GM12873 (cell line): ENCODE measurements around the gene RBM6.

Experiments used
- CTCF ChIP-seq: IDR thresholded peaks from 2 replicates; pipeline ENCODE4 v1.5.1; 2012; ENCODE audit warnings: low read depth, mild to moderate bottlenecking, moderate library complexity, low read length, control low read depth; ENCODE audit not compliant: insufficient read depth; ENCODE audit errors: missing control alignments

RBM6 gene

DNA sequence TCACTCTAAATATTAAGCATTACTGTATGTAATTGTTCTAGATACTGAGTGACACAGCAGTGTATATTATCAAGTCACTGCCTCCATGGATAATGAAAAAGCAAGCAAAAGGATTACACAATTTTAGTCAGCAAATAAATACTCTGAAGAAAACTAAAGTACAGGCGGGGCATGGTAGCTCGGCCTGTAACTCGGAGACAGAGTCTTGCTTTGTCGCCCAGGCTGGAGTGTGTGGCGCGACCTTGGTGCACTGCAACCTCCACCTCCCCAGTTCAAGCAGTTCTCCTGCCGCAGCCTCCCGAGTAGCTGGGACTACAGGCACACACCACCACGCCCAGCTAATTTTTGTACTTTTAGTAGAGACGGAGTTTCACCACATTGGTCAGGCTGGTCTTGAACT is 32.7 kb downstream of the RBM6 start:
- TF ChIP-seq CTCF = no peak

- no peak for TF ChIP-seq CTCF
These were observed 37.0 kb downstream of the RBM6 start for GRCh38 chr3:49976942-49977341.

DNA sequence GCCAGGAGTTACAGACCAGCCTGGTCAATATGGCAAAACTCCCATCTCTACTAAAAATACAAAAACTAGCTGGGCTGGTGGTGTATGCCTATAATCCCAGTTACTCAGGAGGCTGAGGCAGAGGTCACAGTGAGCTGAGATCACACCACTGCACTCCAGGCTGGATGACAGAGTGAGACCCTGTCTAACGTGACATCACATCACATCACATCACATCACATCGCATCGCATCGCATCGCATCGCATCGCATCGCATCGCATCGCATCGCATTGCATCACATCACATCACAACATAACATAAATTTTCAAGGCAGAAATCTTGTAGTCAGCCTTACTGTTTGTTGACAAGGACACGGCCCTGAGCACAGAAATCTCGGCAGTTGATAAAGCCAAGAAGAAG is 44.4 kb downstream of the RBM6 start:
- TF ChIP-seq CTCF = no peak

- TF ChIP-seq CTCF = no peak
These were observed 52.4 kb downstream of the RBM6 start for GRCh38 chr3:49992326-49992725.

DNA sequence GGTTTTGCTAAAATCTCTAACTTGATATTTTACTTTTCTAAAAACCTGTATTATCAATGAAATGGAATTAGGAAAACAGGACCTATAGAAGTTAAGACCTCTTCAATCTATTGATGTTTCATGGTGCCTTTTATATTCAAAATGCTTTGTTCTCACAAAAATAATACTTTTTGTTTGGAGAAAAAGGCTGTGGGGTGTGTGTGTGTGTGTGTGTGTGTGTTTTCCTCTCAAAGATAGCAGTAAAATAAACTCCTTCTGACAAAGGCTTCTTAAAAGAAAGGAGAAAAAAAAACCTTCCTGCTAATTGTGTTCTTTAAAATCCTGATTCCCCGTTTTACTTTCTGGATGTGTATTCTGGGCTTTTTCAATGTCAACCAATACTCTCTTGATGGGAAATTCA is 54.5 kb downstream of the RBM6 start:
- TF ChIP-seq CTCF = no peak

DNA sequence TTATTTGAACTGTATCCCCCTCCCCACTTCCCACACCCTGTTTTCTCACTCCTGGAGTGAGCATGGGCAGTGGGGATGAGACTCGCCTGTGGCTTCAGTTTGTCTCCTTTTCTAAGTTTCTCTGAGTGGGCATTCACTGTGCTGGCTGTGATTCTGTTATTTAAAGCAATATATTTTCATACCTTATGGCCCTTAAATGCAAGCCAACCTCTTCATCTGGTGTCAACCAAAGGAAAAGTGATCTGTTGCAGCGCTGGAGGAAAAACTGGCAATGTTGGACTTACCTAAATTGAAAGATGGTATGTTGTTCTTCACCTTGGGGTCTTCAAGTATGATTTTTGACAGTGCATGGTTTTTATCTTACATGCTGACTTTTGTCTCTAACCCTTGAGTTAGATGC is 56.1 kb downstream of the RBM6 start:
- TF ChIP-seq CTCF = no peak

DNA sequence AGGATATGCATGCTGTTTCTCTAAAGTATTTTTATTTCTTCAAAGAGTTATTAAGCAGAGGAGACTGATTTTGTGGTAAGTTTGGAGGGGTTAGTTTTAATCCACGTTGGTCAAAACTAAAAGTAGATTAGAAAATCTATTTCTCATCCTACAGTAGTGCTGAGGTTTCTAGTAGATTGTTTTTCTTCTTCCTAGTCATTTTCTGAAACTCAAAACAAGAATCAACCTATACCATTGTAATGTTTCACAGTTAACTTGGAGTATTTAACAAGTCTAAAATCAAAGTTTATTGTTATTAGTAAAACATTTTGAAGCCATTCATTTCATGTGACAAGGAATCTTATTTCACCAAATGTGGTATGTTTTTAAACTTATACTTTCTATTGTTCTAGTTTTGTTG is 57.9 kb downstream of the RBM6 start:
- no peak for TF ChIP-seq CTCF

GRCh38 chr3:49998326-49998725 is 58.4 kb downstream of the RBM6 start:
- no peak for TF ChIP-seq CTCF
